ENCODE data around the gene SGSM2.

The SGSM2 gene

GRCh38 chr17:2369039-2369438 is 31.7 kb downstream of the SGSM2 start:
- no peak for DNase-seq (ENCODE audit: low read depth in 2 of 2)

- DNase-seq (ENCODE audit: low read depth in 2 of 2) = no peak
Measured at GRCh38 chr17:2369551-2370210, 32.4 kb downstream of the SGSM2 start.

- DNase-seq (ENCODE audit: low read depth in 2 of 2) = no peak
Measured at GRCh38 chr17:2370211-2370589, 32.9 kb downstream of the SGSM2 start.

- no peak for DNase-seq (ENCODE audit: low read depth in 2 of 2)
Measured at GRCh38 chr17:2371183-2372130, 34.2 kb downstream of the SGSM2 start.

- no peak for DNase-seq (ENCODE audit: low read depth in 2 of 2)
Measured at GRCh38 chr17:2372180-2372579, 34.9 kb downstream of the SGSM2 start.

- DNase-seq (ENCODE audit: low read depth in 2 of 2) = no peak
Measured at GRCh38 chr17:2372681-2373080, 35.4 kb downstream of the SGSM2 start.

GRCh38 chr17:2373179-2373578 is 35.9 kb downstream of the SGSM2 start:
- no peak for DNase-seq (ENCODE audit: low read depth in 2 of 2)

- no peak for DNase-seq (ENCODE audit: low read depth in 2 of 2)
Measured at GRCh38 chr17:2374549-2375285, 37.4 kb downstream of the SGSM2 start.

GRCh38 chr17:2375406-2375805 is 38.1 kb downstream of the SGSM2 start:
- no peak for DNase-seq (ENCODE audit: low read depth in 2 of 2)

- DNase-seq (ENCODE audit: low read depth in 2 of 2) = no peak
Measured at GRCh38 chr17:2376107-2376506, 38.8 kb downstream of the SGSM2 start.

- DNase-seq (ENCODE audit: low read depth in 2 of 2) = no peak
Measured at GRCh38 chr17:2377659-2378058, 40.4 kb downstream of the SGSM2 start.

- DNase-seq (ENCODE audit: low read depth in 2 of 2) = no peak
Measured at GRCh38 chr17:2378905-2379304, 41.6 kb downstream of the SGSM2 start.

GRCh38 chr17:2379489-2380225 is 42.4 kb downstream of the SGSM2 start:
- DNase-seq (ENCODE audit: low read depth in 2 of 2) = no peak

GRCh38 chr17:2380226-2380922 is 43.1 kb downstream of the SGSM2 start:
- no peak for DNase-seq (ENCODE audit: low read depth in 2 of 2)

GRCh38 chr17:2380950-2381649 is 43.8 kb downstream of the SGSM2 start:
- DNase-seq (ENCODE audit: low read depth in 2 of 2) = no peak

GRCh38 chr17:2383628-2384167 is 46.4 kb downstream of the SGSM2 start:
- no peak for DNase-seq (ENCODE audit: low read depth in 2 of 2)

GRCh38 chr17:2384439-2385127 is 47.3 kb downstream of the SGSM2 start:
- no peak for DNase-seq (ENCODE audit: low read depth in 2 of 2)

GRCh38 chr17:2385240-2386210 is 48.2 kb downstream of the SGSM2 start:
- DNase-seq (ENCODE audit: low read depth in 2 of 2) = no peak
